DMS79 treated with DMSO at 0.1 percent for 48 hours (cell line): ENCODE results near the gene RAG1.
A peak's percentile ranks its signal among the peaks of the same experiment; 100 is the strongest.
"Not testable (repeated sequence)": the region's sequence is repeated elsewhere in the genome, so short reads cannot be mapped to it uniquely, and the experiment has no call there.

Experiments
- DNase-seq: peaks from one replicate; lab custom pipeline; 2025; lab: John Stamatoyannopoulos, UW

RAG1 gene

GRCh38 chr11:36567694-36568093, at the start of gene RAG1:
TSS of gene RAG1 (plus strand) at chr11:36568007. CDS start at chr11:36573305, 5,298 bp downstream.
- no peak for DNase-seq

- no peak for DNase-seq
Measured at GRCh38 chr11:36530840-36531239, 37.0 kb upstream of the RAG1 start.

- no peak for DNase-seq
Measured at GRCh38 chr11:36532941-36533601, 34.7 kb upstream of the RAG1 start.

GRCh38 chr11:36534276-36534840, 33.4 kb upstream of the RAG1 start:
- no peak for DNase-seq

GRCh38 chr11:36540998-36541397, 26.8 kb upstream of the RAG1 start:
- DNase-seq = no peak

GRCh38 chr11:36550385-36551115, 17.3 kb upstream of the RAG1 start:
- DNase-seq = no peak

GRCh38 chr11:36557390-36557789, 10.4 kb upstream of the RAG1 start:
- DNase-seq = not testable (repeated sequence)

GRCh38 chr11:36557991-36558390, 9.8 kb upstream of the RAG1 start:
- no peak for DNase-seq

- no peak for DNase-seq
Measured at GRCh38 chr11:36558571-36559413, 9.0 kb upstream of the RAG1 start.

- peak; percentile 64 for DNase-seq
Measured at GRCh38 chr11:36564376-36565030, 3.3 kb upstream of the RAG1 start.

- no peak for DNase-seq
Measured at GRCh38 chr11:36565031-36565610, 2.7 kb upstream of the RAG1 start.

- no peak for DNase-seq
Measured at GRCh38 chr11:36566407-36567053, 1.3 kb upstream of the RAG1 start.

GRCh38 chr11:36569095-36569494, 1.3 kb downstream of the RAG1 start:
- DNase-seq = no peak

GRCh38 chr11:36574486-36574885, 6.7 kb downstream of the RAG1 start:
- DNase-seq = no peak

- no peak for DNase-seq
Measured at GRCh38 chr11:36577373-36577772, 9.6 kb downstream of the RAG1 start.

GRCh38 chr11:36577859-36578258, 10.1 kb downstream of the RAG1 start:
- DNase-seq = no peak

GRCh38 chr11:36578458-36578857, 10.7 kb downstream of the RAG1 start:
- no peak for DNase-seq

GRCh38 chr11:36581536-36581935, 13.7 kb downstream of the RAG1 start:
- no peak for DNase-seq

GRCh38 chr11:36583667-36584066, 15.9 kb downstream of the RAG1 start:
- DNase-seq = no peak

- DNase-seq = no peak
Measured at GRCh38 chr11:36586543-36586942, 18.7 kb downstream of the RAG1 start.

- DNase-seq = no peak
Measured at GRCh38 chr11:36588099-36588498, 20.3 kb downstream of the RAG1 start.
